KMS-11 (cell line): Measurements from ENCODE around the gene ZBED2.

ENCODE experiments used
- H2AFZ ChIP-seq: fragments of 200-600 bp; sonication (generic); 2 replicates; pipeline ENCODE4 v1.6.1; 2016; ENCODE audit warnings: antibody characterized with exemption, mixed run types, low read depth
- H3K27ac ChIP-seq: fragments of 200-600 bp; sonication (generic); 2 replicates; pipeline ENCODE4 v1.6.1; 2016; ENCODE audit warnings: mild to moderate bottlenecking, mixed run types
- H3K27me3 ChIP-seq: fragments of 200-600 bp; sonication (generic); 2 replicates; pipeline ENCODE4 v1.6.1; 2017; ENCODE audit warnings: mild to moderate bottlenecking, low read depth, mixed run types, moderate library complexity; ENCODE audit not compliant: insufficient read depth
- H3K36me3 ChIP-seq: fragments of 200-600 bp; sonication (generic); 2 replicates; pipeline ENCODE4 v1.6.1; 2017; ENCODE audit warnings: mild to moderate bottlenecking, mixed run types; ENCODE audit not compliant: insufficient read depth
- H3K4me1 ChIP-seq: fragments of 200-600 bp; sonication (generic); 2 replicates; pipeline ENCODE4 v1.6.1; 2016; ENCODE audit warnings: mild to moderate bottlenecking, low read depth, mixed run types; ENCODE audit not compliant: poor library complexity, severe bottlenecking
- H3K4me2 ChIP-seq: fragments of 200-600 bp; sonication (generic); 2 replicates; pipeline ENCODE4 v1.7.0; 2016; ENCODE audit warnings: mild to moderate bottlenecking, mixed run types
- H3K4me3 ChIP-seq: fragments of 200-600 bp; sonication (generic); IDR thresholded peaks from 2 replicates; pipeline ENCODE4 v1.6.1; 2017; ENCODE audit warnings: low read depth, low read length, mixed read lengths; ENCODE audit not compliant: insufficient read depth
- H3K79me2 ChIP-seq: fragments of 200-600 bp; sonication (generic); 2 replicates; pipeline ENCODE4 v1.6.1; 2016; ENCODE audit warnings: low read depth, mixed run types; ENCODE audit not compliant: insufficient read depth
- H3K9ac ChIP-seq: fragments of 200-600 bp; sonication (generic); 2 replicates; pipeline ENCODE4 v1.6.1; 2016; ENCODE audit warnings: mild to moderate bottlenecking, mixed run types
- H4K20me1 ChIP-seq: fragments of 200-600 bp; sonication (generic); 2 replicates; pipeline ENCODE4 v1.6.1; 2016; ENCODE audit warnings: mild to moderate bottlenecking, mixed run types; ENCODE audit not compliant: insufficient read depth
- TF ChIP-seq, protein P1 (sequence below): fragments of 200-600 bp; sonication (generic); conservative IDR thresholded peaks from 2 replicates; pipeline ENCODE4 v1.6.1; 2017; ENCODE audit warnings: low read depth, mild to moderate bottlenecking, antibody characterized with exemption, low read length, moderate library complexity, mixed read lengths

ZBED2 gene

GRCh38 chr3:111617912-111618601, 22.9 kb upstream of the ZBED2 start:
- Histone ChIP-seq H3K27me3 (no peaks in the 10 kb centered on the region), H3K36me3 (no peaks in the 10 kb centered on the region), H3K27ac (no peak overlapping the region), H2AFZ (no peak overlapping the region), H3K79me2 (no peaks in the 10 kb centered on the region), H3K4me2 (no peak overlapping the region), H3K4me3 (no peak overlapping the region), H4K20me1 (no peaks in the 10 kb centered on the region), H3K4me1 (no peaks in the 10 kb centered on the region), H3K9ac (no peak overlapping the region)
- TF ChIP-seq, protein P1, sequence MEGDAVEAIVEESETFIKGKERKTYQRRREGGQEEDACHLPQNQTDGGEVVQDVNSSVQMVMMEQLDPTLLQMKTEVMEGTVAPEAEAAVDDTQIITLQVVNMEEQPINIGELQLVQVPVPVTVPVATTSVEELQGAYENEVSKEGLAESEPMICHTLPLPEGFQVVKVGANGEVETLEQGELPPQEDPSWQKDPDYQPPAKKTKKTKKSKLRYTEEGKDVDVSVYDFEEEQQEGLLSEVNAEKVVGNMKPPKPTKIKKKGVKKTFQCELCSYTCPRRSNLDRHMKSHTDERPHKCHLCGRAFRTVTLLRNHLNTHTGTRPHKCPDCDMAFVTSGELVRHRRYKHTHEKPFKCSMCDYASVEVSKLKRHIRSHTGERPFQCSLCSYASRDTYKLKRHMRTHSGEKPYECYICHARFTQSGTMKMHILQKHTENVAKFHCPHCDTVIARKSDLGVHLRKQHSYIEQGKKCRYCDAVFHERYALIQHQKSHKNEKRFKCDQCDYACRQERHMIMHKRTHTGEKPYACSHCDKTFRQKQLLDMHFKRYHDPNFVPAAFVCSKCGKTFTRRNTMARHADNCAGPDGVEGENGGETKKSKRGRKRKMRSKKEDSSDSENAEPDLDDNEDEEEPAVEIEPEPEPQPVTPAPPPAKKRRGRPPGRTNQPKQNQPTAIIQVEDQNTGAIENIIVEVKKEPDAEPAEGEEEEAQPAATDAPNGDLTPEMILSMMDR, result no peak

DNA sequence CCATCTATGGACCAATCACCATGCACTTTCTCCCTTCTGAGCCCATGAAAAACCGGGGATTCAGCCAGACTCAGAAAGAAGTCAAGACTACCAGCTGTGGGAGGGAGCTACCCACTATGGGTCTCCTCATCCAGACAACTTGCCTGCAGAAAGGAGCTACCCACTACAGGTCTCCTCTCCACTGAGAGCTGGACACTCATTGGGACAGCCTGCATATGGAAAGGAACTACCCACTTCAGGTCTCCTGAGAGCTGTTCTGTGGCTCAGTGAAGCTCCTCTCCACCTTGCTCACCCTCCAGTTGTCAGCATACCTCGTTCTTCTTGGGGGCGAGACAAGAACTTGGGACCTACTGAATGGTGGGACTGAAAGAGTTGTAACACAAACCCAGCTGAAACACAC, 22.3 kb upstream of the ZBED2 start:
- Histone ChIP-seq H3K79me2 (no peaks in the 10 kb centered on the region), H3K4me1 (no peaks in the 10 kb centered on the region), H3K27me3 (no peaks in the 10 kb centered on the region), H3K4me2 (no peak overlapping the region), H3K27ac (no peak overlapping the region), H2AFZ (no peak overlapping the region), H3K36me3 (no peaks in the 10 kb centered on the region), H4K20me1 (no peaks in the 10 kb centered on the region), H3K4me3 (no peak overlapping the region), H3K9ac (no peak overlapping the region)
- TF ChIP-seq, protein P1, result no peak

GRCh38 chr3:111616417-111617105, 21.4 kb upstream of the ZBED2 start:
- H3K4me1 ChIP-seq, result no peaks in the 10 kb centered on the region
- H4K20me1 ChIP-seq, result no peaks in the 10 kb centered on the region
- no peaks in the 10 kb centered on the region for H3K27me3 ChIP-seq
- no peak overlapping the region for H3K27ac ChIP-seq
- H2AFZ ChIP-seq, result no peak overlapping the region
- TF ChIP-seq, protein P1, result no peak
- H3K4me3 ChIP-seq, result no peak overlapping the region
- no peaks in the 10 kb centered on the region for H3K36me3 ChIP-seq
- H3K79me2 ChIP-seq, result no peaks in the 10 kb centered on the region
- no peak overlapping the region for H3K9ac ChIP-seq
- no peak overlapping the region for H3K4me2 ChIP-seq

DNA sequence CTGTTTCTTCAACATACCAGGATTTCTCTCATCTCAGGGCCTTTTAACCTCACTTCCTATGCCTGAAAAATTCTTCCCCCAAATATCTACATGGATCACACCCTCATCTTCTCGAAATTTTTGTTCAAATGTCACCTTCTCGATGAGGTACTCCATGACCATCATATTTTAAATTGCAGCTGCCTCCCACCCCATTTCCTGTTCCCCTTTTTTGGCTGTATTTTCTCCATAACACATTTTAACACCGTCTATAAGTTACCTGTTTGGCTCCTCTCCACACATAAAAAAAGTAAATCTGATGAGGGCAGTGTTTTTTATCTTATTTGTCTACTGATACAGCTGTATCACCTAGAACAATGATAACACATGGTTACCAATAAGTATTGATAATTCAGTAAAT, 20.7 kb upstream of the ZBED2 start:
- Histone ChIP-seq H2AFZ (no peak overlapping the region), H3K79me2 (no peaks in the 10 kb centered on the region), H3K27ac (no peak overlapping the region), H3K27me3 (no peaks in the 10 kb centered on the region), H3K9ac (no peak overlapping the region), H3K36me3 (no peaks in the 10 kb centered on the region), H4K20me1 (no peaks in the 10 kb centered on the region), H3K4me2 (no peak overlapping the region), H3K4me3 (no peak overlapping the region), H3K4me1 (no peaks in the 10 kb centered on the region)
- TF ChIP-seq, protein P1, result no peak
